ENCODE measurements around the gene WFDC5.

GRCh38 chr20:45098103-45098773 lies 16.7 kb downstream of the WFDC5 start:
- TF ChIP-seq SMC3 (IDR thresholded peaks at IDR 0.05; ENCODE audit: low read depth, low read length) (no peak), RFX5 (IDR thresholded peaks at IDR 0.05; ENCODE audit: low read length) (no peak), FOXM1 (IDR thresholded peaks at IDR 0.05; ENCODE audit: low read depth) (no peak), POLR2AphosphoS5 (IDR thresholded peaks at IDR 0.05; ENCODE audit: low read depth, low read length) (no peak)

Data from SK-N-SH (cell line).